Measurements from ENCODE around the gene LIX1.
A peak's percentile ranks its signal among the peaks of the same experiment; 100 is the strongest.
"Not testable (repeated sequence)": the region's sequence is repeated elsewhere in the genome, so short reads cannot be mapped to it uniquely, and the experiment has no call there.

The LIX1 gene

GRCh38 chr5:97090944-97091343 lies 51.5 kb downstream of the LIX1 start:
- H3K4me1 ChIP-seq = peaks cover 0 to 10% (median 0%) of the 10 kb centered on the region in 10 experiments; a peak in 3 of 20 replicates
- no peak overlapping the region for H3K4me3 ChIP-seq
- no peak for TF ChIP-seq Cebpa-rat (IDR thresholded peaks at IDR 0.05)
- H3K9me3 ChIP-seq (replicated peaks in 1 of 11) = no peaks in the 10 kb centered on the region
- no peaks in the 10 kb centered on the region for H3K27me3 ChIP-seq
- no peaks in the 10 kb centered on the region for H3K36me3 ChIP-seq
- no peaks in the 10 kb centered on the region for H4K20me1 ChIP-seq
- H3K9ac ChIP-seq = no peak overlapping the region
- H3K27ac ChIP-seq = no peak overlapping the region
- H3K4me2 ChIP-seq = no peak overlapping the region

- peaks cover 13 to 16% (median 15%) of the 10 kb centered on the region in 11 experiments for H3K9me3 ChIP-seq (replicated peaks in 1 of 11)
- peaks cover 0 to 13% (median 5%) of the 10 kb centered on the region in 10 experiments; a peak in 4 of 20 replicates for H3K4me1 ChIP-seq
- 0 out of 22 replicates have a peak overlapping the region, but pooled peaks of 1 of the 11 experiments have one; percentile 25 for H3K4me2 ChIP-seq
- H3K4me3 ChIP-seq = no peak overlapping the region
- no peak overlapping the region for H3K27ac ChIP-seq
- no peak for TF ChIP-seq Cebpa-rat (IDR thresholded peaks at IDR 0.05)
- peaks cover 0 to 3% (median 0%) of the 10 kb centered on the region in 11 experiments; a peak in 1 of 22 replicates for H3K36me3 ChIP-seq
- no peak overlapping the region for H3K9ac ChIP-seq
- H3K27me3 ChIP-seq = no peaks in the 10 kb centered on the region
- H4K20me1 ChIP-seq = no peaks in the 10 kb centered on the region
Measured at GRCh38 chr5:97089149-97089801, 53.1 kb downstream of the LIX1 start.

GRCh38 chr5:97088774-97089148 lies 53.6 kb downstream of the LIX1 start:
- Histone ChIP-seq H4K20me1 (no peaks in the 10 kb centered on the region), H3K4me1 (peaks cover 0 to 13% (median 5%) of the 10 kb centered on the region in 10 experiments; a peak in 4 of 20 replicates), H3K4me3 (no peak overlapping the region), H3K9ac (no peak overlapping the region), H3K36me3 (peaks cover 0 to 3% (median 0%) of the 10 kb centered on the region in 11 experiments; a peak in 1 of 22 replicates), H3K27ac (no peak overlapping the region), H3K27me3 (no peaks in the 10 kb centered on the region), H3K4me2 (no peak overlapping the region), H3K9me3 (replicated peaks in 1 of 11) (peaks cover 18 to 21% (median 20%) of the 10 kb centered on the region in 11 experiments)
- no peak for TF ChIP-seq Cebpa-rat (IDR thresholded peaks at IDR 0.05)

- H3K4me2 ChIP-seq = peak overlapping the region in 4 of 11 experiments; percentile 10 to 27 (median 16); a peak in 4 of 22 replicates
- H3K27ac ChIP-seq = no peak overlapping the region
Measured at GRCh38 chr5:97087138-97087537, 55.3 kb downstream of the LIX1 start.

GRCh38 chr5:97085459-97086181 lies 56.8 kb downstream of the LIX1 start:
- no peak overlapping the region for H3K9ac ChIP-seq
- peak overlapping the region in 2 of 11 experiments; percentile 14 to 34; a peak in 3 of 22 replicates for H3K4me2 ChIP-seq
- H3K27me3 ChIP-seq = no peaks in the 10 kb centered on the region
- H3K4me1 ChIP-seq = peaks cover 19 to 38% (median 25%) of the 10 kb centered on the region in 10 experiments
- no peak overlapping the region; a peak in 1 of 20 replicates for H3K4me3 ChIP-seq
- H3K27ac ChIP-seq = peak overlapping the region in 1 of 11 experiments; percentile 24; a peak in 3 of 22 replicates
- no peak for TF ChIP-seq Cebpa-rat (IDR thresholded peaks at IDR 0.05)
- H4K20me1 ChIP-seq = no peaks in the 10 kb centered on the region
- peaks cover 20 to 29% (median 26%) of the 10 kb centered on the region in 11 experiments for H3K9me3 ChIP-seq (replicated peaks in 1 of 11)
- H3K36me3 ChIP-seq = peaks cover 0 to 3% (median 0%) of the 10 kb centered on the region in 11 experiments; a peak in 1 of 22 replicates

More at GRCh38 chr5:97087138-97087537, 55.3 kb downstream of the LIX1 start:
- Histone ChIP-seq H4K20me1 (no peaks in the 10 kb centered on the region), H3K27me3 (no peaks in the 10 kb centered on the region), H3K9me3 (replicated peaks in 1 of 11) (peaks cover 20 to 29% (median 26%) of the 10 kb centered on the region in 11 experiments), H3K4me1 (peaks cover 9 to 28% (median 15%) of the 10 kb centered on the region in 10 experiments), H3K4me3 (no peak overlapping the region), H3K36me3 (peaks cover 0 to 3% (median 0%) of the 10 kb centered on the region in 11 experiments; a peak in 1 of 22 replicates), H3K9ac (no peak overlapping the region)
- no peak for TF ChIP-seq Cebpa-rat (IDR thresholded peaks at IDR 0.05)

GRCh38 chr5:97084782-97085458 lies 57.5 kb downstream of the LIX1 start:
- Histone ChIP-seq H3K27ac (peak overlapping the region in 1 of 11 experiments; percentile 24; a peak in 3 of 22 replicates), H3K4me1 (peaks cover 19 to 39% (median 25%) of the 10 kb centered on the region in 10 experiments), H3K4me2 (peak overlapping the region in 1 of 11 experiments; percentile 34; a peak in 1 of 22 replicates), H3K9me3 (replicated peaks in 1 of 11) (peaks cover 20 to 29% (median 26%) of the 10 kb centered on the region in 11 experiments)
- H4K20me1 ChIP-seq, H3K4me3 ChIP-seq, H3K36me3 ChIP-seq, H3K9ac ChIP-seq, H3K27me3 ChIP-seq: not testable (repeated sequence)

GRCh38 chr5:97078958-97079743 lies 63.3 kb downstream of the LIX1 start:
- Histone ChIP-seq H3K9me3 (replicated peaks in 1 of 11) (peaks cover 5 to 12% (median 10%) of the 10 kb centered on the region in 11 experiments; a peak in 19 of 22 replicates), H3K4me2 (peak overlapping the region in 9 of 11 experiments; percentile 36 to 48 (median 43); a peak in 18 of 22 replicates), H3K27me3 (no peaks in the 10 kb centered on the region), H3K36me3 (no peaks in the 10 kb centered on the region), H3K4me3 (no peak overlapping the region), H4K20me1 (no peaks in the 10 kb centered on the region), H3K4me1 (peaks cover 26 to 43% (median 31%) of the 10 kb centered on the region in 10 experiments), H3K27ac (peak overlapping the region in 8 of 11 experiments; percentile 3 to 59 (median 21); a peak in 5 of 22 replicates), H3K9ac (no peak overlapping the region)
- no peak for TF ChIP-seq Cebpa-rat (IDR thresholded peaks at IDR 0.05)

DNA sequence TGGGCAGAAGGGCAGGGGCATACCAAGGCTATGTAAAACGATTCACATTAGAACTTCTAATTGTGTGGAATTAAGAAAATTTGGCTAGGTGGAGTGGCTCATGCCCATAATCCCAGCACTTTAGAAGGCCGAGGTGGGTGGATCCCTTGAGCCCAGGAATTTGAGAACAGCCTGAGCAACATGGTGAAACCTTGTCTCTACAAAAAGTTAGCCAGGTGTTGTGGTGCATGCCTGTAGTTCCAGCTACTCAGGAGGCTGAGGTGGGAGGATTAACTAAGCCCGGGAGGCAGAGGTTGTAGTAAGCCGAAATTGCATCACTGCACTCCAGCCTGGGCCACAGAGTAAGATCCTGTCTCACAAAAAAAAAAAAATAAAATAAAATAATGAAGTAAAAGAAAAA lies 65.2 kb downstream of the LIX1 start:
- no peak for TF ChIP-seq Cebpa-rat (IDR thresholded peaks at IDR 0.05)

More for the DNA sequence above, 65.2 kb downstream of the LIX1 start:
- Histone ChIP-seq H3K9ac (no peak overlapping the region), H4K20me1 (no peaks in the 10 kb centered on the region), H3K4me2 (no peak overlapping the region), H3K9me3 (replicated peaks in 1 of 11) (no peaks in the 10 kb centered on the region), H3K27me3 (no peaks in the 10 kb centered on the region), H3K4me1 (peaks cover 16 to 27% (median 22%) of the 10 kb centered on the region in 10 experiments), H3K4me3 (no peak overlapping the region), H3K27ac (no peak overlapping the region), H3K36me3 (no peaks in the 10 kb centered on the region)
